Body of pancreas (tissue), 4 donors: ENCODE data around the gene STAMBP. TPM values are rescaled to one million over a fixed set of nuclear protein-coding genes. Genes with fewer than 3 reads are reported as not detected.
A peak's percentile ranks its signal among the peaks of the same experiment; 100 is the strongest.

Experiments used
- ATAC-seq: fragments of 150-250 bp; one replicate; pipeline ENCODE4 v1.9.1; 2016
- DNase-seq, 4 donors: peaks; one replicate each; pipeline ENCODE4 v3.0.0-alpha.2; 2019
- H3K27ac ChIP-seq, 4 donors: fragments of 200-600 bp; sonication (generic); 1 replicate in 3 of 4; 2 replicates in 1 of 4; pipeline versions ENCODE4 v1.5.1 to v1.6.1; 2016 to 2019; ENCODE audit warnings: mild to moderate bottlenecking in 1 of 4, mixed read lengths in 1 of 4, moderate library complexity in 1 of 4
- H3K27me3 ChIP-seq, 2 donors: fragments of 200-600 bp; sonication (generic); one replicate each; pipeline ENCODE4 v1.6.0; 2016; ENCODE audit warnings: mild to moderate bottlenecking in 1 of 2
- H3K36me3 ChIP-seq, 2 donors: fragments of 200-600 bp; sonication (generic); replicated peaks in 1 of 2; 2 replicates each; pipeline ENCODE4 v1.5.1; 2016; ENCODE audit warnings: low read depth in 2 of 2; ENCODE audit not compliant: insufficient read depth in 1 of 2
- H3K4me1 ChIP-seq: fragments of 200-600 bp; sonication (generic); one replicate; pipeline ENCODE4 v1.6.0; 2016
- H3K4me3 ChIP-seq, 2 donors: fragments of 200-600 bp; sonication (generic); 1 replicate in 1 of 2; 2 replicates in 1 of 2; pipeline ENCODE4 v1.5.1; 2016 to 2019
- H3K9me3 ChIP-seq, 3 donors: fragments of 200-600 bp; sonication (generic); 1 replicate in 2 of 3; 2 replicates in 1 of 3; pipeline ENCODE4 v1.5.1; 2016
- POLR2A ChIP-seq, 3 donors: fragments of 450-650 bp; IDR thresholded peaks; one replicate each; pipeline ENCODE4 v1.6.1; 2016; ENCODE audit warnings: antibody characterized with exemption in 3 of 3, mild to moderate bottlenecking in 2 of 3
- WGBS, 2 donors: methylation state at CpG; one replicate each; pipeline ENCODE4 v1.1.5; 2017; 5-methylcytosine and 5-hydroxymethylcytosine counted together
- intact Hi-C: fragments of 100-400 bp; cut with DNase I; formaldehyde crosslinking; loops from one replicate; pipeline ENCODE4 v1.15.1; 2023
- total RNA-seq, 2 donors: library from RNA; depleted of rRNA; stranded (reverse); fragments of >200 nt; gene quantifications; one replicate each; pipeline ENCODE4 v1.1.0, GENCODE V29; 2016
- TF ChIP-seq, protein P1 (sequence below), 7 experiments: fragments of 450-650 bp in 4 of 7; fragments of 200-600 bp in 3 of 7; sonication (generic) in 3 of 7; IDR thresholded peaks; one replicate each; pipeline ENCODE4 v1.5.1; 2016 to 2019; ENCODE audit warnings: antibody characterized with exemption in 7 of 7

The STAMBP gene
- total RNA-seq, 2 donors from 2014 or later: 9.2 to 10.4 TPM

DNA sequence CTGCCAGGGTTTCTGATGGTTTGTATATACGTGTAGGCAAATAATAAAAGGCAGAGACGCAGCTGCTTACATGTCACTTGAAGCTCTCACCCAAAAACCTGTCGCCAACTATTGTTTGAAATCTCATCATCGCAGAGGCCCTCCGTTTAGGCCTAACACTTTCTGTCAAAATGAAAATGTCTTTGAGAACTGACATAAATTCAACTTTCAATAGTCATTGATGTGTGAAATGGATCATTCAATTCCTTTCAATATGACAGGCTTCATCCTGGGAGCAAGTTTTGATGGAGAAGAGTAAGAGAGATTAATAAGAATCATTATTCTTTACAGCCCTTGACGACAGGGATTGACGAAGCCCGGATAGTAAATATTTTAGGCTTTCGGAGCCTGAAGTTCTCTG is 66.7 kb downstream of the STAMBP start:
- no peaks in the 10 kb centered on the region for H3K9me3 ChIP-seq
- no peak for ATAC-seq
- H3K36me3 ChIP-seq: no peaks in the 10 kb centered on the region
- TF ChIP-seq, protein P1, sequence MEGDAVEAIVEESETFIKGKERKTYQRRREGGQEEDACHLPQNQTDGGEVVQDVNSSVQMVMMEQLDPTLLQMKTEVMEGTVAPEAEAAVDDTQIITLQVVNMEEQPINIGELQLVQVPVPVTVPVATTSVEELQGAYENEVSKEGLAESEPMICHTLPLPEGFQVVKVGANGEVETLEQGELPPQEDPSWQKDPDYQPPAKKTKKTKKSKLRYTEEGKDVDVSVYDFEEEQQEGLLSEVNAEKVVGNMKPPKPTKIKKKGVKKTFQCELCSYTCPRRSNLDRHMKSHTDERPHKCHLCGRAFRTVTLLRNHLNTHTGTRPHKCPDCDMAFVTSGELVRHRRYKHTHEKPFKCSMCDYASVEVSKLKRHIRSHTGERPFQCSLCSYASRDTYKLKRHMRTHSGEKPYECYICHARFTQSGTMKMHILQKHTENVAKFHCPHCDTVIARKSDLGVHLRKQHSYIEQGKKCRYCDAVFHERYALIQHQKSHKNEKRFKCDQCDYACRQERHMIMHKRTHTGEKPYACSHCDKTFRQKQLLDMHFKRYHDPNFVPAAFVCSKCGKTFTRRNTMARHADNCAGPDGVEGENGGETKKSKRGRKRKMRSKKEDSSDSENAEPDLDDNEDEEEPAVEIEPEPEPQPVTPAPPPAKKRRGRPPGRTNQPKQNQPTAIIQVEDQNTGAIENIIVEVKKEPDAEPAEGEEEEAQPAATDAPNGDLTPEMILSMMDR (IDR thresholded peaks at IDR 0.05): no peak
- no peak for TF ChIP-seq POLR2A (IDR thresholded peaks at IDR 0.05)
- no peaks in the 10 kb centered on the region for H3K27me3 ChIP-seq
- intact Hi-C loops: no loop called here
- H3K4me1 ChIP-seq: no peaks in the 10 kb centered on the region
- 71 to 74% methylated on average over 9 of the region's 9 CpGs for WGBS, 2 donors
- no peak for DNase-seq
- no peak overlapping the region for H3K4me3 ChIP-seq
- no peak overlapping the region for H3K27ac ChIP-seq

DNA sequence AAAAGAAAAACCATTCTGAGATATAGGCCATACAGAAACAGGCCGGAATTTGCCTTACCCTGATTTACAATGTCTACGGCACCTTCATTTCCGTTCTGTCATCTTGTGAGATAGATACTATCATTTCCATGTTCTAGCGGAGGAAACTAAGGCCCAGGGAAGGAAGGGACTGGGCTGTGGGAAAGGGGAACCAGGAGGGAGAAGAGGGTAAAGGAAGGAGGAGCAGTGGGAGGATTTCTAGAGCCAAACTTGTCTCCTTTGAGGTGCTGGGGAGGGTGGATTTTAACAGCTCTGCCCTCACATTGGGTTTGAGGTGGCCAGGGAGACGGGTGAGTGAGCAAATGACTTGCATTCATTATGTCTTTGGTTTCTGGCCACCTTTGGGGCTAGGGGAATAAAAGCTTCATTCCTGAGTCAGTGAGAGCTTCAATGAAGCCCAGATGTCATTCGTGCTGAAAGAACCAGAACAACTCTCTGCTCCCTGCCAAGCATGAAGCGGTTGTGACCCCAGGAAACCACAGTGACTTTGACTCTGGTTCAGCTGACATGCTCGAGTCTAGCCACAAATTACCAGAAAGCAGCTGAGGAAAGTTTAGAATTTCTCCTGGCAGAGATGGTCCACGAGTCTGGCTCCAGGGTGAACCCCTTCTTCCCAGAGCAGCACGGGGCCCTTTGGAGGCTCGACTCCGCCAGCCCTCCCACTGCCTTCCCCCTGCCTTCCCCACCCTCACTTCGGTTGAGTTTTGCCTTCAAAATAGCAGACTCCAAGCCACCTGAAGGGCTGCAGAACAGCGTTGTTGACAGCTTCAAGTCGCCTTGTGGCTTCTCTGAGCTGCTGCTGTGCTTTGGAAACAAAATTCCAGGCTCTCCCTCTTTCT is 67.8 kb downstream of the STAMBP start:
- ATAC-seq (no peak), DNase-seq (peak in 1 of 4 donors; percentile 23)
- intact Hi-C loops: no loop called here
- no peak overlapping the region for H3K4me3 ChIP-seq
- H3K27ac ChIP-seq: no peak overlapping the region
- H3K36me3 ChIP-seq: no peaks in the 10 kb centered on the region
- no peaks in the 10 kb centered on the region for H3K4me1 ChIP-seq
- no peaks in the 10 kb centered on the region for H3K27me3 ChIP-seq
- H3K9me3 ChIP-seq: no peaks in the 10 kb centered on the region
- TF ChIP-seq, protein P1 (IDR thresholded peaks at IDR 0.05): no peak
- TF ChIP-seq POLR2A (IDR thresholded peaks at IDR 0.05): no peak
- 50 to 55% methylated on average over 15 of the region's 15 CpGs for WGBS, 2 donors

DNA sequence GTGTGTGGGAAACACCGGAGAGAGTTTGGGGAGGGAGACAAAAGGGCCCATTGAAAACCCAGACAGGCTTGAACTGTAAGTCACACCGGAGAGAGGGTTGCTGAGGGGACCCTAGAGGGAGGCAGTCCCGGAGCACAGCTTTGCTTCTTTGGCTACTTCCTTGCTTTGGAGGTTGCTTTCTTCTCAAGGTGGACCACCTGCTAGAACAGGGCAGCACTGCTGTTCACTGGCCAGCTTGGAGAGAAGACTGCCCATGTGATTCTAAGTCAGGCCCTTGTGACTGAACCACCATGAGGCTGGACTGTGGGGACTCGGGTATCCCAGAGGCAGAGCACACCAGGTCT is 68.5 kb downstream of the STAMBP start:
- Histone ChIP-seq H3K4me3 (no peak overlapping the region), H3K27me3 (no peaks in the 10 kb centered on the region), H3K27ac (no peak overlapping the region), H3K9me3 (no peaks in the 10 kb centered on the region), H3K36me3 (no peaks in the 10 kb centered on the region), H3K4me1 (no peaks in the 10 kb centered on the region)
- TF ChIP-seq POLR2A (IDR thresholded peaks at IDR 0.05): no peak
- TF ChIP-seq, protein P1 (IDR thresholded peaks at IDR 0.05): no peak
- DNase-seq (no peak), ATAC-seq (no peak)
- WGBS, 2 donors: 41 to 46% methylated on average over 3 to 4 of the region's 4 CpGs
- intact Hi-C loops: no loop called here

DNA sequence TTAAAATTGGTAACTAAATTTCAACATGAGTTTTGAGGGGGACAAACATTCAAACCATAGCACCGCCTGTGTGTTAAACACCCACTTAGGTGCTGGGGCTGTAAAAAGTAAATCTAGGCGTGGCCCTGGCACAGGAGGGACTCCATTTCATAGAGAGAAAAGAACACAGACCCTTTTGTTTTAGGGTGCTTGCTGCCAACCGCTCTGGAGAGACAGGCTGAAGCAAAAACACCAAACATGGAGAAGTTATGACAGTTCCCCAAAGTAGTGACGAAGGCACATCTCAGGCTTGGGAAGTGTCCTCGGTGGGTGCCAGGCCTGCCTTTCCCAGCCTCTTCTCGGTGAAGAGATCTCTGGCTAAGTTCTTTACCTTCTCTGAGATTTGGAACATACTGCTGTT is 69.2 kb downstream of the STAMBP start:
- H3K4me1 ChIP-seq: no peaks in the 10 kb centered on the region
- ATAC-seq (no peak), DNase-seq (no peak)
- intact Hi-C loops: no loop called here
- no peak overlapping the region for H3K27ac ChIP-seq
- no peak for TF ChIP-seq POLR2A (IDR thresholded peaks at IDR 0.05)
- TF ChIP-seq, protein P1 (IDR thresholded peaks at IDR 0.05): no peak
- H3K9me3 ChIP-seq: no peaks in the 10 kb centered on the region
- no peaks in the 10 kb centered on the region for H3K36me3 ChIP-seq
- 62 to 78% methylated on average over 5 to 6 of the region's 6 CpGs for WGBS, 2 donors
- H3K27me3 ChIP-seq: no peaks in the 10 kb centered on the region
- no peak overlapping the region for H3K4me3 ChIP-seq
